SK-N-SH treated with all-trans-retinoic acid at 6 μM for 48 hours (cell line): ENCODE measurements around the gene RET.

ENCODE experiments used
- ISL1 ChIP-seq: fragments of 250-450 bp; sonication (Bioruptor Pico); IDR thresholded peaks from 2 replicates; pipeline ENCODE4 v2.1.2; 2022; ENCODE audit warnings: mild to moderate bottlenecking, moderate library complexity
- RARB ChIP-seq: fragments of 250-450 bp; sonication (Bioruptor Pico); IDR thresholded peaks from 2 replicates; pipeline ENCODE4 v1.8.0; 2021; ENCODE audit warnings: mild to moderate bottlenecking, moderate library complexity
- ZNF565 ChIP-seq: fragments of 450-650 bp; formaldehyde crosslinking; conservative IDR thresholded peaks from 2 replicates; pipeline ENCODE4 v1.5.0; 2020; ENCODE audit warnings: low read depth, mild to moderate bottlenecking, moderate library complexity
- ZNF8 ChIP-seq: fragments of 450-650 bp; formaldehyde crosslinking; IDR thresholded peaks from 2 replicates; pipeline ENCODE4 v1.5.0; 2020; ENCODE audit warnings: mild to moderate bottlenecking, moderate library complexity

DNA sequence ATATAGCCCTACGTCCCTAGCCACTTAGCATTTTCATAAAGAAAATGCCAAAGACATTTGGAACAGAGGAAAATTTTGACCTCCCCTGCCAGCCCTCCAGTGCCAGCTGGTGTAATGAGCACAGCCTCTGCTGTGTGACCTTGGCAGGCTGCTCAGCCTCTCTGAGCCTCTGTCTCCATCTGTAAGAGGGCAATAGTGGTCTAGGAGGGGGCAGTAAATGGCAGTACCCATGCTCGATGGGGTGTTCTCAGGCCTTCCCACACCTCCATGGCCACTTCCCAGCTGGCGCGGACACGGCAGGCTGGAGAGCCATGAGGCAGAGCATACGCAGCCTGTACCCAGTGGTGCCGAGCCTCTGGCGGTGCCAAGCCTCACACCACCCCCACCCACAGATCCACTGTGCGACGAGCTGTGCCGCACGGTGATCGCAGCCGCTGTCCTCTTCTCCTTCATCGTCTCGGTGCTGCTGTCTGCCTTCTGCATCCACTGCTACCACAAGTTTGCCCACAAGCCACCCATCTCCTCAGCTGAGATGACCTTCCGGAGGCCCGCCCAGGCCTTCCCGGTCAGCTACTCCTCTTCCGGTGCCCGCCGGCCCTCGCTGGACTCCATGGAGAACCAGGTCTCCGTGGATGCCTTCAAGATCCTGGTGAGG is 37.3 kb downstream of the RET start:
- TF ChIP-seq ZNF565 (no peak), RARB (CRISPR knock-in tag) (no peak), ZNF8 (CRISPR knock-in tag) (no peak), ISL1 (CRISPR knock-in tag) (no peak)
